Measurements from ENCODE around the gene GNAQ. TPM values are rescaled to one million over a fixed set of nuclear protein-coding genes. Genes with fewer than 3 reads are reported as not detected.

GNAQ gene
- total RNA-seq, 6 donors from 2014 or later: 50.3 to 117 (median 94.3) TPM

- Histone ChIP-seq H3K27me3 (no peaks in the 10 kb centered on the region), H3K9me3 (no peaks in the 10 kb centered on the region), H3K4me3 (no peak overlapping the region), H3K36me3 (no peaks in the 10 kb centered on the region), H3K27ac (no peak overlapping the region), H3K4me1 (peaks cover 8 to 43% (median 19%) of the 10 kb centered on the region in 4 donors)
- no peak for TF ChIP-seq EP300 (IDR thresholded peaks at IDR 0.05)
- no peak for TF ChIP-seq POLR2AphosphoS5 (IDR thresholded peaks at IDR 0.05)
- no peak for TF ChIP-seq POLR2A (IDR thresholded peaks at IDR 0.05)
- TF ChIP-seq, protein P1, sequence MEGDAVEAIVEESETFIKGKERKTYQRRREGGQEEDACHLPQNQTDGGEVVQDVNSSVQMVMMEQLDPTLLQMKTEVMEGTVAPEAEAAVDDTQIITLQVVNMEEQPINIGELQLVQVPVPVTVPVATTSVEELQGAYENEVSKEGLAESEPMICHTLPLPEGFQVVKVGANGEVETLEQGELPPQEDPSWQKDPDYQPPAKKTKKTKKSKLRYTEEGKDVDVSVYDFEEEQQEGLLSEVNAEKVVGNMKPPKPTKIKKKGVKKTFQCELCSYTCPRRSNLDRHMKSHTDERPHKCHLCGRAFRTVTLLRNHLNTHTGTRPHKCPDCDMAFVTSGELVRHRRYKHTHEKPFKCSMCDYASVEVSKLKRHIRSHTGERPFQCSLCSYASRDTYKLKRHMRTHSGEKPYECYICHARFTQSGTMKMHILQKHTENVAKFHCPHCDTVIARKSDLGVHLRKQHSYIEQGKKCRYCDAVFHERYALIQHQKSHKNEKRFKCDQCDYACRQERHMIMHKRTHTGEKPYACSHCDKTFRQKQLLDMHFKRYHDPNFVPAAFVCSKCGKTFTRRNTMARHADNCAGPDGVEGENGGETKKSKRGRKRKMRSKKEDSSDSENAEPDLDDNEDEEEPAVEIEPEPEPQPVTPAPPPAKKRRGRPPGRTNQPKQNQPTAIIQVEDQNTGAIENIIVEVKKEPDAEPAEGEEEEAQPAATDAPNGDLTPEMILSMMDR (IDR thresholded peaks at IDR 0.05): no peak
- ATAC-seq (ENCODE audit: low FRiP score in 2 of 2) (no peak), DNase-seq (no peak)
- WGBS, 2 donors: 83 to 90% methylated on average over 2 of the region's 2 CpGs
These were observed 173.9 kb downstream of the GNAQ start for GRCh38 chr9:77857513-77858259.

GRCh38 chr9:77856615-77857014 lies 175.0 kb downstream of the GNAQ start:
- no peaks in the 10 kb centered on the region for H3K9me3 ChIP-seq
- peaks cover 19 to 53% (median 29%) of the 10 kb centered on the region in 4 donors for H3K4me1 ChIP-seq
- no peaks in the 10 kb centered on the region for H3K36me3 ChIP-seq
- no peak for DNase-seq
- no peak overlapping the region for H3K4me3 ChIP-seq
- no peak for TF ChIP-seq POLR2AphosphoS5 (IDR thresholded peaks at IDR 0.05)
- TF ChIP-seq, protein P1 (IDR thresholded peaks at IDR 0.05): no peak
- TF ChIP-seq EP300 (IDR thresholded peaks at IDR 0.05): no peak
- no peak for TF ChIP-seq POLR2A (IDR thresholded peaks at IDR 0.05)
- no peaks in the 10 kb centered on the region for H3K27me3 ChIP-seq
- 27 to 35% methylated on average over 1 of the region's 1 CpG for WGBS, 2 donors
- H3K27ac ChIP-seq: peak overlapping the region in 1 of 4 donors; percentile 44
- no peak for ATAC-seq (ENCODE audit: low FRiP score in 2 of 2)

- TF ChIP-seq, protein P1 (IDR thresholded peaks at IDR 0.05): no peak
- TF ChIP-seq POLR2A (IDR thresholded peaks at IDR 0.05) (no peak), EP300 (IDR thresholded peaks at IDR 0.05) (no peak), POLR2AphosphoS5 (IDR thresholded peaks at IDR 0.05) (no peak)
- no peak for DNase-seq
- peaks cover 23 to 58% (median 33%) of the 10 kb centered on the region in 4 donors for H3K4me1 ChIP-seq
- H3K27ac ChIP-seq: peak overlapping the region in 1 of 4 donors; percentile 42
- no peak for ATAC-seq (ENCODE audit: low FRiP score in 2 of 2)
- H3K4me3 ChIP-seq: no peak overlapping the region
- no peaks in the 10 kb centered on the region for H3K36me3 ChIP-seq
- no peaks in the 10 kb centered on the region for H3K27me3 ChIP-seq
- 67 to 90% methylated on average over 1 of the region's 1 CpG for WGBS, 2 donors
- H3K9me3 ChIP-seq: no peaks in the 10 kb centered on the region
These were observed 176.7 kb downstream of the GNAQ start for GRCh38 chr9:77854916-77855311.

- H3K9me3 ChIP-seq: no peaks in the 10 kb centered on the region
- no peaks in the 10 kb centered on the region for H3K27me3 ChIP-seq
- 53 to 66% methylated on average over 4 of the region's 4 CpGs for WGBS, 2 donors
- H3K27ac ChIP-seq: peak overlapping the region in 1 of 4 donors; percentile 42
- H3K4me3 ChIP-seq: no peak overlapping the region
- ATAC-seq (ENCODE audit: low FRiP score in 2 of 2): no peak
- TF ChIP-seq EP300 (IDR thresholded peaks at IDR 0.05): no peak
- TF ChIP-seq, protein P1 (IDR thresholded peaks at IDR 0.05): no peak
- no peak for DNase-seq
- H3K36me3 ChIP-seq: no peaks in the 10 kb centered on the region
- H3K4me1 ChIP-seq: peaks cover 27 to 62% (median 38%) of the 10 kb centered on the region in 4 donors
These were observed 177.2 kb downstream of the GNAQ start for GRCh38 chr9:77854258-77854915.

Data from upper lobe of left lung (tissue), 6 donors.